ENCODE results near the gene PIH1D2. TPM values are rescaled to one million over a fixed set of nuclear protein-coding genes. Genes with fewer than 3 reads are reported as not detected.

PIH1D2 gene
- total and polyA plus RNA-seq, 9 of the 15 experiments (the other 6 are each of a cell fraction or from before 2014, with no cell fraction given) = 1.5 to 5.4 (median 3.0) TPM

DNA sequence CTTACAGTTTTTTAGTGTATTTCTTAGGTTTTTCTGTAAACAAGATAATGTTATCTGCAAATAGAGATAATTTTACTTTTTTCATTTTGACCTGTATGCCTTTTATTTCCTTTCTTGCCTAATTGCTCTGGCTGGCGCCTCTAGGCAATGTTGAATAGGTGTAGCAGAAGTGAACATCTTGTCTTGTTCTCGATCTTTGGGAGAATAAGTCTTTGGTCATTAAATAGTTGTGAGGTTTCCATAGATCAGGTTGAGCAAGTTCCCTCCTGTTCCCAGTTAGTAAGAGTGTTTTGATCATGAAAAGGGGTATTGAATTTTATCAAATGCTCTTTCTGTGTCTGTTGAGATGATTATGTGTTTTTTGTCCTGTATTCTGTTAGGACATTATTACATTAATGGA lies 24.0 kb downstream of the PIH1D2 start:
- Histone ChIP-seq H2AFZ (ENCODE audit: low read depth, low read length) (no peak overlapping the region), H3K9me1 (ENCODE audit: control insufficient read depth, insufficient read depth, low read length) (no peaks in the 10 kb centered on the region), H3K4me1 (replicated peaks in 1 of 2; ENCODE audit: control insufficient read depth in 2 of 2, insufficient read depth in 2 of 2, low read length in 2 of 2) (peaks cover 0 to 3% of the 10 kb centered on the region in 2 experiments; a peak in 2 of 5 replicates), H3K27me3 (ENCODE audit: control insufficient read depth in 2 of 2, insufficient read depth in 2 of 2, low read length in 2 of 2) (no peaks in the 10 kb centered on the region), H3K4me2 (ENCODE audit: insufficient read depth, low read length) (no peak overlapping the region), H3K4me3 (no peak overlapping the region), H3K27ac (ENCODE audit: extremely low read depth, low read depth, low read length) (no peak overlapping the region), H3K79me2 (ENCODE audit: control insufficient read depth, insufficient read depth, low read length) (peaks cover 37% of the 10 kb centered on the region), H4K20me1 (replicated peaks; ENCODE audit: control insufficient read depth, insufficient read depth, low read length) (no peaks in the 10 kb centered on the region), H3K36me3 (ENCODE audit: control insufficient read depth, insufficient read depth, low read length) (peaks cover 89% of the 10 kb centered on the region), H3K9me3 (replicated peaks; ENCODE audit: control insufficient read depth, insufficient read depth, low read depth, low read length) (no peaks in the 10 kb centered on the region), H3K9ac (ENCODE audit: insufficient read depth in 1 of 2, low read depth in 2 of 2, low read length in 2 of 2) (no peak overlapping the region)
- POLR2A ChIA-PET = no interaction called here
- CTCF ChIA-PET (ENCODE audit: low intra/inter-chr PET ratio) = interaction anchor here (0.7 kb wide), 1 partner anchor 25 kb away, joined by 4 read pairs; no protein-coding TSS in a partner anchor
- in situ Hi-C loops (cut with MboI) (no loop called here), intact Hi-C loops (cut with micrococcal nuclease) (no loop called here)
- no peak for ATAC-seq
- 48% methylated on average over 2 of the region's 2 CpGs for WGBS (ENCODE audit: insufficient coverage, low coverage, missing lambda C conversion rate)
- BruUV-seq (replicated peaks) = no TSS peak
- no peak for FAIRE-seq
- no peak for DNase-seq (ENCODE audit: extremely low read depth in 1 of 4, low spot score in 3 of 4)
- TF ChIP-seq PHF20 (IDR thresholded peaks at IDR 0.05; ENCODE audit: partially characterized antibody) (no peak), ZNF57 (CRISPR knock-in tag; IDR thresholded peaks at IDR 0.05) (no peak), L3MBTL2 (IDR thresholded peaks at IDR 0.05) (no peak), SMARCA5 (IDR thresholded peaks at IDR 0.05) (no peak), BACH1 (tag; IDR thresholded peaks at IDR 0.05) (no peak), ZNF586 (CRISPR knock-in tag; conservative IDR thresholded peaks at IDR 0.05) (no peak), MTF1 (CRISPR knock-in tag; IDR thresholded peaks at IDR 0.05; ENCODE audit: borderline replicate concordance) (no peak), GATAD2A (IDR thresholded peaks at IDR 0.05) (no peak), ZNF174 (CRISPR knock-in tag; IDR thresholded peaks at IDR 0.05) (no peak)
- TF ChIP-seq, protein P1, sequence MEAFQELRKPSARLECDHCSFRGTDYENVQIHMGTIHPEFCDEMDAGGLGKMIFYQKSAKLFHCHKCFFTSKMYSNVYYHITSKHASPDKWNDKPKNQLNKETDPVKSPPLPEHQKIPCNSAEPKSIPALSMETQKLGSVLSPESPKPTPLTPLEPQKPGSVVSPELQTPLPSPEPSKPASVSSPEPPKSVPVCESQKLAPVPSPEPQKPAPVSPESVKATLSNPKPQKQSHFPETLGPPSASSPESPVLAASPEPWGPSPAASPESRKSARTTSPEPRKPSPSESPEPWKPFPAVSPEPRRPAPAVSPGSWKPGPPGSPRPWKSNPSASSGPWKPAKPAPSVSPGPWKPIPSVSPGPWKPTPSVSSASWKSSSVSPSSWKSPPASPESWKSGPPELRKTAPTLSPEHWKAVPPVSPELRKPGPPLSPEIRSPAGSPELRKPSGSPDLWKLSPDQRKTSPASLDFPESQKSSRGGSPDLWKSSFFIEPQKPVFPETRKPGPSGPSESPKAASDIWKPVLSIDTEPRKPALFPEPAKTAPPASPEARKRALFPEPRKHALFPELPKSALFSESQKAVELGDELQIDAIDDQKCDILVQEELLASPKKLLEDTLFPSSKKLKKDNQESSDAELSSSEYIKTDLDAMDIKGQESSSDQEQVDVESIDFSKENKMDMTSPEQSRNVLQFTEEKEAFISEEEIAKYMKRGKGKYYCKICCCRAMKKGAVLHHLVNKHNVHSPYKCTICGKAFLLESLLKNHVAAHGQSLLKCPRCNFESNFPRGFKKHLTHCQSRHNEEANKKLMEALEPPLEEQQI (IDR thresholded peaks at IDR 0.05) = no peak
- TF ChIP-seq, protein P2, sequence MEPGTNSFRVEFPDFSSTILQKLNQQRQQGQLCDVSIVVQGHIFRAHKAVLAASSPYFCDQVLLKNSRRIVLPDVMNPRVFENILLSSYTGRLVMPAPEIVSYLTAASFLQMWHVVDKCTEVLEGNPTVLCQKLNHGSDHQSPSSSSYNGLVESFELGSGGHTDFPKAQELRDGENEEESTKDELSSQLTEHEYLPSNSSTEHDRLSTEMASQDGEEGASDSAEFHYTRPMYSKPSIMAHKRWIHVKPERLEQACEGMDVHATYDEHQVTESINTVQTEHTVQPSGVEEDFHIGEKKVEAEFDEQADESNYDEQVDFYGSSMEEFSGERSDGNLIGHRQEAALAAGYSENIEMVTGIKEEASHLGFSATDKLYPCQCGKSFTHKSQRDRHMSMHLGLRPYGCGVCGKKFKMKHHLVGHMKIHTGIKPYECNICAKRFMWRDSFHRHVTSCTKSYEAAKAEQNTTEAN (CRISPR knock-in tag; IDR thresholded peaks at IDR 0.05) = no peak
- TF ChIP-seq, protein P3, sequence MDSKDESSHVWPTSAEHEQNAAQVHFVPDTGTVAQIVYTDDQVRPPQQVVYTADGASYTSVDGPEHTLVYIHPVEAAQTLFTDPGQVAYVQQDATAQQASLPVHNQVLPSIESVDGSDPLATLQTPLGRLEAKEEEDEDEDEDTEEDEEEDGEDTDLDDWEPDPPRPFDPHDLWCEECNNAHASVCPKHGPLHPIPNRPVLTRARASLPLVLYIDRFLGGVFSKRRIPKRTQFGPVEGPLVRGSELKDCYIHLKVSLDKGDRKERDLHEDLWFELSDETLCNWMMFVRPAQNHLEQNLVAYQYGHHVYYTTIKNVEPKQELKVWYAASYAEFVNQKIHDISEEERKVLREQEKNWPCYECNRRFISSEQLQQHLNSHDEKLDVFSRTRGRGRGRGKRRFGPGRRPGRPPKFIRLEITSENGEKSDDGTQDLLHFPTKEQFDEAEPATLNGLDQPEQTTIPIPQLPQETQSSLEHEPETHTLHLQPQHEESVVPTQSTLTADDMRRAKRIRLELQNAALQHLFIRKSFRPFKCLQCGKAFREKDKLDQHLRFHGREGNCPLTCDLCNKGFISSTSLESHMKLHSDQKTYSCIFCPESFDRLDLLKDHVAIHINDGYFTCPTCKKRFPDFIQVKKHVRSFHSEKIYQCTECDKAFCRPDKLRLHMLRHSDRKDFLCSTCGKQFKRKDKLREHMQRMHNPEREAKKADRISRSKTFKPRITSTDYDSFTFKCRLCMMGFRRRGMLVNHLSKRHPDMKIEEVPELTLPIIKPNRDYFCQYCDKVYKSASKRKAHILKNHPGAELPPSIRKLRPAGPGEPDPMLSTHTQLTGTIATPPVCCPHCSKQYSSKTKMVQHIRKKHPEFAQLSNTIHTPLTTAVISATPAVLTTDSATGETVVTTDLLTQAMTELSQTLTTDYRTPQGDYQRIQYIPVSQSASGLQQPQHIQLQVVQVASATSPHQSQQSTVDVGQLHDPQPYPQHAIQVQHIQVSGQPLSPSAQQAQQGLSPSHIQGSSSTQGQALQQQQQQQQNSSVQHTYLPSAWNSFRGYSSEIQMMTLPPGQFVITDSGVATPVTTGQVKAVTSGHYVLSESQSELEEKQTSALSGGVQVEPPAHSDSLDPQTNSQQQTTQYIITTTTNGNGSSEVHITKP (IDR thresholded peaks at IDR 0.05; ENCODE audit: partially characterized antibody) = no peak
- TF ChIP-seq, protein P4, sequence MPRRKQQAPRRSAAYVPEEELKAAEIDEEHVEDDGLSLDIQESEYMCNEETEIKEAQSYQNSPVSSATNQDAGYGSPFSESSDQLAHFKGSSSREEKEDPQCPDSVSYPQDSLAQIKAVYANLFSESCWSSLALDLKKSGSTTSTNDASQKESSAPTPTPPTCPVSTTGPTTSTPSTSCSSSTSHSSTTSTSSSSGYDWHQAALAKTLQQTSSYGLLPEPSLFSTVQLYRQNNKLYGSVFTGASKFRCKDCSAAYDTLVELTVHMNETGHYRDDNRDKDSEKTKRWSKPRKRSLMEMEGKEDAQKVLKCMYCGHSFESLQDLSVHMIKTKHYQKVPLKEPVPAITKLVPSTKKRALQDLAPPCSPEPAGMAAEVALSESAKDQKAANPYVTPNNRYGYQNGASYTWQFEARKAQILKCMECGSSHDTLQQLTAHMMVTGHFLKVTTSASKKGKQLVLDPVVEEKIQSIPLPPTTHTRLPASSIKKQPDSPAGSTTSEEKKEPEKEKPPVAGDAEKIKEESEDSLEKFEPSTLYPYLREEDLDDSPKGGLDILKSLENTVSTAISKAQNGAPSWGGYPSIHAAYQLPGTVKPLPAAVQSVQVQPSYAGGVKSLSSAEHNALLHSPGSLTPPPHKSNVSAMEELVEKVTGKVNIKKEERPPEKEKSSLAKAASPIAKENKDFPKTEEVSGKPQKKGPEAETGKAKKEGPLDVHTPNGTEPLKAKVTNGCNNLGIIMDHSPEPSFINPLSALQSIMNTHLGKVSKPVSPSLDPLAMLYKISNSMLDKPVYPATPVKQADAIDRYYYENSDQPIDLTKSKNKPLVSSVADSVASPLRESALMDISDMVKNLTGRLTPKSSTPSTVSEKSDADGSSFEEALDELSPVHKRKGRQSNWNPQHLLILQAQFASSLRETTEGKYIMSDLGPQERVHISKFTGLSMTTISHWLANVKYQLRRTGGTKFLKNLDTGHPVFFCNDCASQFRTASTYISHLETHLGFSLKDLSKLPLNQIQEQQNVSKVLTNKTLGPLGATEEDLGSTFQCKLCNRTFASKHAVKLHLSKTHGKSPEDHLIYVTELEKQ (CRISPR knock-in tag; IDR thresholded peaks at IDR 0.05) = no peak
